Measurements from ENCODE around the gene INAVA. TPM values are rescaled to one million over a fixed set of nuclear protein-coding genes. Genes with fewer than 3 reads are reported as not detected.

Gene INAVA
- total RNA-seq, 1 donor from 2014 or later: 5.0 TPM

GRCh38 chr1:200877839-200878551 lies 16.7 kb upstream of the INAVA start:
- Mint-ChIP-seq H3K27ac (ENCODE audit: unreplicated experiment) (no peak overlapping the region), H3K9me3 (ENCODE audit: low read depth) (no peaks in the 10 kb centered on the region), H3K4me3 (ENCODE audit: unreplicated experiment) (no peak overlapping the region), H3K36me3 (ENCODE audit: low read depth) (no peaks in the 10 kb centered on the region), H3K27me3 (ENCODE audit: low read depth) (peaks cover 10% of the 10 kb centered on the region), H3K4me1 (ENCODE audit: low read depth) (no peaks in the 10 kb centered on the region)
- no peak for DNase-seq (ENCODE audit: low spot score)
- no peak for TF ChIP-seq CTCF (IDR thresholded peaks at IDR 0.05)

GRCh38 chr1:200880212-200880611 lies 14.5 kb upstream of the INAVA start:
- Mint-ChIP-seq H3K27ac (ENCODE audit: unreplicated experiment) (no peak overlapping the region), H3K27me3 (ENCODE audit: low read depth) (peaks cover 9% of the 10 kb centered on the region), H3K9me3 (ENCODE audit: low read depth) (no peaks in the 10 kb centered on the region), H3K4me1 (ENCODE audit: low read depth) (no peaks in the 10 kb centered on the region), H3K4me3 (ENCODE audit: unreplicated experiment) (no peak overlapping the region), H3K36me3 (ENCODE audit: low read depth) (no peaks in the 10 kb centered on the region)
- TF ChIP-seq CTCF (IDR thresholded peaks at IDR 0.05): no peak
- no peak for DNase-seq (ENCODE audit: low spot score)

GRCh38 chr1:200883118-200883517 lies 11.6 kb upstream of the INAVA start:
- Mint-ChIP-seq H3K4me3 (ENCODE audit: unreplicated experiment) (no peak overlapping the region), H3K27me3 (ENCODE audit: low read depth) (no peaks in the 10 kb centered on the region), H3K36me3 (ENCODE audit: low read depth) (no peaks in the 10 kb centered on the region)

GRCh38 chr1:200885623-200886402 lies 8.9 kb upstream of the INAVA start:
- Mint-ChIP-seq H3K36me3 (ENCODE audit: low read depth) (no peaks in the 10 kb centered on the region), H3K27ac (ENCODE audit: unreplicated experiment) (no peak overlapping the region), H3K27me3 (ENCODE audit: low read depth) (peaks cover 2% of the 10 kb centered on the region), H3K4me1 (ENCODE audit: low read depth) (peaks cover 5% of the 10 kb centered on the region), H3K9me3 (ENCODE audit: low read depth) (no peaks in the 10 kb centered on the region), H3K4me3 (ENCODE audit: unreplicated experiment) (no peak overlapping the region)
- TF ChIP-seq CTCF (IDR thresholded peaks at IDR 0.05): no peak
- no peak for DNase-seq (ENCODE audit: low spot score)

More at GRCh38 chr1:200883118-200883517, 11.6 kb upstream of the INAVA start:
- Mint-ChIP-seq H3K4me1 (ENCODE audit: low read depth) (no peaks in the 10 kb centered on the region), H3K9me3 (ENCODE audit: low read depth) (no peaks in the 10 kb centered on the region), H3K27ac (ENCODE audit: unreplicated experiment) (no peak overlapping the region)
- TF ChIP-seq CTCF (IDR thresholded peaks at IDR 0.05): no peak
- no peak for DNase-seq (ENCODE audit: low spot score)

- no peak overlapping the region for H3K27ac Mint-ChIP-seq (ENCODE audit: unreplicated experiment)
- H3K4me1 Mint-ChIP-seq (ENCODE audit: low read depth): peaks cover 5% of the 10 kb centered on the region
- peaks cover 2% of the 10 kb centered on the region for H3K27me3 Mint-ChIP-seq (ENCODE audit: low read depth)
- H3K36me3 Mint-ChIP-seq (ENCODE audit: low read depth): no peaks in the 10 kb centered on the region
- H3K9me3 Mint-ChIP-seq (ENCODE audit: low read depth): no peaks in the 10 kb centered on the region
- no peak overlapping the region for H3K4me3 Mint-ChIP-seq (ENCODE audit: unreplicated experiment)
- no peak for TF ChIP-seq CTCF (IDR thresholded peaks at IDR 0.05)
- DNase-seq (ENCODE audit: low spot score): no peak
Observed at GRCh38 chr1:200886594-200886993, 8.1 kb upstream of the INAVA start.

All from chondrocyte (in vitro differentiated cells).